ENCODE data around the gene ACOX1.
A peak's percentile ranks its signal among the peaks of the same experiment; 100 is the strongest.

The ACOX1 gene

GRCh38 chr17:75978938-75979704 is at the start of gene ACOX1, which contains the start of gene TEN1:
Gene ACOX1, minus strand, starts transcription at chr17:75979166. Its CDS starts 93 bp downstream, at chr17:75979073.
Gene TEN1, plus strand, starts transcription at chr17:75979240. Its CDS starts 6,953 bp downstream, at chr17:75986193.
- DNase-seq (ENCODE audit: low read depth), result peak; percentile 79

- DNase-seq (ENCODE audit: low read depth), result no peak
These were observed 48.3 kb upstream of the ACOX1 start, which contains the start of gene EVPL for GRCh38 chr17:76027159-76027839. Gene EVPL, minus strand, starts transcription at chr17:76027306. Its CDS starts 108 bp downstream, at chr17:76027198.

- DNase-seq (ENCODE audit: low read depth), result no peak
These were observed 47.8 kb upstream of the ACOX1 start for GRCh38 chr17:76026714-76027158.

DNA sequence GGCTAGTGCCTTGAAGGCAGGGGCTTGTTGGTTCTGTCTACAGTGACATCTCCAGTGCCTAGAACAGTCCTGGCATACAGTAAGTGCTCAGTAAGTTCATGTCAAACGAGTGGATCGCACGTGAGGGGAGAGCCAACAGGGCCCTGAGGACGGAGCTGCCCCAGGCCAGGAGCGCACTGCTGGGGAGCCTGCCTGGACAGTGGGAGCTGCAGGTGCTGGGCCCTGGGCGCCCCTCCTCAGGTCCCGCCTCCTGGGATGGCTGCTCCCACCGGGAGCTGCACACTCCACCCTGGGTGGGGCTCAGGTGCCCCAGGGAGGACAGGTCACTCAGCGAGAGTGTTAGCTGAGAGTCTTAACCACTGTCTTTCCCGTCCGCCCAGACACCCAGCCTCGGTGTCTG is 46.3 kb upstream of the ACOX1 start:
- DNase-seq (ENCODE audit: low read depth), result no peak

DNA sequence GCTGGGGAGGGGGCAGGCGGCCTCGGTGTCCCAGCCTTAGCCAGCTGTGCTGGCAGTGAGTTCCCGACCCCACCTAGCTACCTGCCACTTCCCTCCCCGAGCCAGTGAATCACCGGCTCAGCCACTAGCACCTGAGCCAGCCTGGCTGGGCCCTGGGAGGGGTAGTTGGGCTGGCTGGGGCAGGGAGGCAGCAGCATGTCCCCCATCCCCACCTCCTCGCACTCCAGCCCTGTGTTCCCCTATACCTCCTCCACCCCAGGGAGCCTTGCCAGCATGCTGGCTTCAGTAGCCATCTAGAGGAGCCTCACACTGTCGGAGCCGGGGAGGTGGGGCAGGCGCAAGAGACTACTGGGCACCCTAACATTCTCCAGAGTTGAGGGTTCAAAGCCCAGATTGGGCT is 45.4 kb upstream of the ACOX1 start:
- no peak for DNase-seq (ENCODE audit: low read depth)

DNA sequence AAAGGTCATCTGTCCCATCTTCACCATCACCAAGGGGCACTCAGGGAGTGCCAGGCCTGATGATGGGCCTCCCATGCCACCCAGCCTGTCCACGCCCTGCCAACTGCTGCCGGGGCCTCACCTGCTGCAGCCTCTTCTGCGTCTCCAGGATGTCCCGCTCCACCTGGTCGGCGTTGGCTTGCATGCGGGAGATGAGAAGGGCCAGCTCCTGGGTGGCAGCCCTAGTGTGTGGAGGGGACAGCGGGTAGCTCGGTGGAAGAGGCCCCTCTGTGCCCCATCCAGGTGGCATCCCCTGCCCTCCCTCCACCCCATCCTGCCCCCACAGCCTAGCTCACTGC is 44.9 kb upstream of the ACOX1 start:
- DNase-seq (ENCODE audit: low read depth), result no peak

GRCh38 chr17:76022973-76023899 is 44.3 kb upstream of the ACOX1 start:
- no peak for DNase-seq (ENCODE audit: low read depth)

- DNase-seq (ENCODE audit: low read depth), result no peak
These were observed 43.3 kb upstream of the ACOX1 start for GRCh38 chr17:76022285-76022684.

DNA sequence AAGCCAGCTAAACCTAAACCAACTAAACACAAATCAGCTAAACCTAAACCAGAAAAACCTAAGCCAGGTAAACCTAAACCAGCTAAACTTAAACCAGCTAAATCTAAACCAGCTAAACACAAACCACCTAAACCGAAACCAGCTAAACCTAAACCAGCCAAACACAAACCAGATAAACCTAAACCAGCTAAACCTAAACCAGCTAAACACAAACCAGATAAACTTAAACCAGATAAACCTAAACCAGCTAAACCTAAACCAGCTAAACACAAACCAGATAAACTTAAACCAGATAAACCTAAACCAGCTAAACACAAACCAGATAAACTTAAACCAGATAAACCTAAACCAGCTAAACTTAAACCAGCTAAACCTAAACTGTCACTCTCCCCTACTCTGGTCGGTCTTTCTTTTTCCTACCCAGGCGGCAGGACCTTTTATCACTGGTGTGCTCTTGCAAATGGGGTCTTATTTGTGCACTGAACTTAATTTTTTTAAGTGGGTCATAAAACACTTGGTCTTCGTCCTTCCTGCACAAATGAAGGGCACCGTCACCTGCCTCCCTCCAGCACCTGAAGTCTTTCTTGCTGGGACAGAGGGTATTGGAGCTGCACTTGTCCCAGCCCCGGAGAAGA is 41.0 kb upstream of the ACOX1 start:
- no peak for DNase-seq (ENCODE audit: low read depth)

DNA sequence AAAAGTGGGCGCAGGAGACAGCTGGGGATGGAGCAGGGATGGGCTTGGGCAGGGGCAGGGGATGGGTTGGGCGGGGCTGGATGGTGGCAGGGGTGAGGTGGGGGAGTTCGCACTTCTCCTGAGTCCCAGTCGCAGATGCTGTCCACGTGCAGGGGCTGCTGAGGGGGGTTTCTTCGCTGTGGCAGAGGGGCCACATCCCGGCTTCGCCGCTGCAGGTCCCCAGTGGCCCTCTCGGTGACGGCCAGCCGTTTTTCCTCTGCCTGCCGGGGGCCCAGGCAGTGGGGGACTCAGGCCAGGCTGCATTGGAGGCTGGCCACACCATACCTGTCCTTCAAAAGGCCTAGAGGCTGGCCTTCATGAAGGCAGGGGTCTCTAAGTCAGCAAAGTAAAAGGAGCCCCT is 39.8 kb upstream of the ACOX1 start:
- no peak for DNase-seq (ENCODE audit: low read depth)

GRCh38 chr17:76018340-76018680 is 39.3 kb upstream of the ACOX1 start:
- DNase-seq (ENCODE audit: low read depth), result no peak

GRCh38 chr17:76017481-76018339 is 38.7 kb upstream of the ACOX1 start:
- no peak for DNase-seq (ENCODE audit: low read depth)

GRCh38 chr17:76014925-76015261 is 35.9 kb upstream of the ACOX1 start:
- no peak for DNase-seq (ENCODE audit: low read depth)

DNA sequence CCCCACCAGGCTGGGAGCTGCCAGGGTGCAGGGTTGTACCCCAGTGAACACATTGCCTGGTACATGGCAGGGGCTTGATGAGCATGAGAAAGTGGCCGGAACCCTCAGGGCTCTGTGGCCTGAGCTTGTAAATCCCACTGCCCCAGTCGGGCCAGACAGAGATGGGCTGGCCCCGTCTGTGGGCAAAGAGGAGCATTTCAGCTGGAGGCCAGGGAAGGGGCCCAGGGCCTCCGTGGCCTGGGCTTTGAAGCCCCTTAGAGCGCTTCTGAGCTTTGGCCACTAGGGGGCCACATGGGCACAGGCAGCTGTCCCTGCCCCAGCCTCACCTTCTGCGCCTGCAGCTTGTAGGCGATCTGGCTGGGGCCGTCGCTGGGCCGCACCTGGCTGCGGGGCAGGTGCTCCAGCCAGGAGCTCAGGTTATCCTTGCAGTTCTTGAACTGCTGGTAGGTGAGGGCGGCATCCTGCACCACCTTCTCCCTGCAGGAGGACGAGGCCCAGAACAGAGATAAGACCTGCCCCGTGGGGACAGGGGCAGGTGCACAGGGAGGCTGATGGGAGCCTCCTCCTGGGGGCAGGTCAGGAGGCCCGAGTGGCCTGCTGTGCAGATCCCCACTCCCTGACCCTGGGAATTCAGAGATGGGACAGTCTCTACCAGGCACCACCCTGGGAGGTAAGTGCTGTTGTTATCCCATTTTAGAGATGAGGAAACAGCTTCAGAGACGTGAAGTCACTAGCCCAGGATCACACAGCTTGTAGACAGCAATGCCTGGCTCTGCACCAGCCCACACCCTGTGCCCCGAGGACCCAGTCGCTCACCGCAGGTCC is 35.3 kb upstream of the ACOX1 start:
- no peak for DNase-seq (ENCODE audit: low read depth)

DNA sequence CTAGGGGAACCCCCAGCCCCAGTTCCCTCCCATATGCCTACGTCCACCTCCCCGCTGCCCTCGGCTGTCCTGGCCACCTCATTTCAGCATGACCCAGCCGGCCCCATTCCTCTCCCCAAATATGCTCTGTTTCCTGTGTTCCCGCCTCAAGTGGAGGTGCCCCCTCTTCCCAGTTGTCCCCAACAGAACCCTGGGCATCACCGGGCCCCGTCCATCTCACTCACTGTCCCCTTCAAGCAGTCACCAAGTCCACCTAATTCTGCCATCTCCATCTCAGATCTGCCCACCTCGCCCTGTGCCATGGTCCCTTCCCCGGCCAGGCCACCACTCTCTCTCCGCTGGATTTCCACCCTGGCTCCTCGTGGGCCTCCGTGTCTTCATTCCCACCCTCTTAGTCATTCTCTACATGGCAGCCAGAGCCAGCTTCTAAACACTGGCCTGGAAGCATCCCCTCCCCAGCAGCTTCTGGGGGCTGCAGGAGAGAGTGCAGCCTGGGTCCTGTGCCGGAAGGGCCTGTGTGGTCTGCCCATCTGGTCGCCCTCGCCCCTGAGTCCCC is 34.5 kb upstream of the ACOX1 start:
- DNase-seq (ENCODE audit: low read depth), result no peak

GRCh38 chr17:76011951-76012350 is 33.0 kb upstream of the ACOX1 start:
- no peak for DNase-seq (ENCODE audit: low read depth)

- no peak for DNase-seq (ENCODE audit: low read depth)
These were observed 31.1 kb upstream of the ACOX1 start for GRCh38 chr17:76009969-76010661.

- DNase-seq (ENCODE audit: low read depth), result no peak
These were observed 30.5 kb upstream of the ACOX1 start for GRCh38 chr17:76009447-76009846.
